ENCODE data around the gene WASHC3.
"Not testable (repeated sequence)": the region's sequence is repeated elsewhere in the genome, so short reads cannot be mapped to it uniquely, and the experiment has no call there.

Gene WASHC3, protein sequence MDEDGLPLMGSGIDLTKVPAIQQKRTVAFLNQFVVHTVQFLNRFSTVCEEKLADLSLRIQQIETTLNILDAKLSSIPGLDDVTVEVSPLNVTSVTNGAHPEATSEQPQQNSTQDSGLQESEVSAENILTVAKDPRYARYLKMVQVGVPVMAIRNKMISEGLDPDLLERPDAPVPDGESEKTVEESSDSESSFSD

DNA sequence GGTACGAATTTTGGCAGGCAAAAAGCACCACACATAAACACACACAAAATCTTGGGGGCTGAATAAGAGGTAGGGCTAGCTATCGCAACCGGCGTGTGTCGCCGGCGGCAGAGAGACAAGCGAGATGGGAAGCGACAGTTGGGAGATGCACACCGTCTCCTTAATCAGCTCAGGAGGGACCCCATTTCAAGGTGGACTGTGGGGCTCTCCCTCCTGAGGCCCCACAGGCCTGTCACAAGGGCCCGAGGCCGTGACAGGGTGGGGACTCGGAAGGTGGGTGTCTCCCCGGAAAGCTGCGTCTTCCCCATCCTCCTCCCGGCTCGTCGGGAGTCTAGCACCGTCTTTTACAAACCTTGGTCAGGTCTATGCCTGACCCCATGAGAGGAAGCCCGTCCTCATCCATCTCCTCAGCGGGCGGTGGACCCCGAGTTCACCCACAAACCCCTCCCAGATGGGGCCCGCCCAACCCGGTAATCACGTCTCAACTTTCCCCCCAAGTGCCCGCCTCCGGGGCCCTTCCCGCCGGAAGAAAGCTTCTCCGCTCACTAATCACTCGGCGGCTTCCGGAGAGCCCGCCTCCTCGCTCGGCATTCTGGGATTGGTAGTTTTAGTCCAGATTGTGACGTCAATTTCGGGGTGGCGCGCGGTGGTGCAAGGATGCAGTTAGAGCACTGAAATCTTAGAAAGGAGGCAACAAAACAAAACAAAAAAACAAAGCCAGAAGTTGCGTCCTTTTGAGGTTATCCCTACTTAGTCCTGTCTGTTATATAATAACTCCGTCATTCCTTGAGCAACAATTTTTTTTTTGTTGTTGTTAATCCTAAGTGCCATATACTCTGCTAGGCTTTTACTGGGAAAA lies at the start of gene WASHC3:
Gene WASHC3, minus strand, starts transcription at position 432 of the 859 bp plus-strand sequence. Its CDS starts 29 bp downstream, at position 403.
- peak; percentile 91 for DNase-seq

- DNase-seq: no peak
Measured at GRCh38 chr12:102110782-102111181, 49.0 kb upstream of the WASHC3 start.

- DNase-seq: no peak
Measured at GRCh38 chr12:102107970-102108369, 46.2 kb upstream of the WASHC3 start.

- no peak for DNase-seq
Measured at GRCh38 chr12:102106905-102107304, 45.1 kb upstream of the WASHC3 start.

DNA sequence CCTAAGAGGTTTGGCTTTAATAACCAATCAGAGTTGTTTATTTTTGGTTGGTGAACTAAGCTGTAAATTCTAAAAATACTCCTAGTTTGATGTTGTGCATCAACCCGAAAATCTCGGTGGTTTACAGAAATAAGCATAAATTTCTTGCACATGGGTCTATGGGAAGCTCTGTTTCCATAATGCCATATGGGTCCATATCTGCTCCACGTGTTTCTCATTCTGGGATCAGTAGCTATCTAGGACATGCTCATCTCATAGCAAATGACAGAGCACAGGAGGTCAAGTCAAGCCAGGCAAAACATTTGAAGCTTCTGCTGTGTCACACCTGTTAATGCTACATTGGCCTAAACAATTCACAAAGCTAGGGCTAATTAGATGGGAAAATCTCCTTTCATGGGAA lies 35.1 kb upstream of the WASHC3 start:
- DNase-seq: no peak

GRCh38 chr12:102095677-102096263 lies 34.0 kb upstream of the WASHC3 start:
- peak; percentile 36 for DNase-seq

DNA sequence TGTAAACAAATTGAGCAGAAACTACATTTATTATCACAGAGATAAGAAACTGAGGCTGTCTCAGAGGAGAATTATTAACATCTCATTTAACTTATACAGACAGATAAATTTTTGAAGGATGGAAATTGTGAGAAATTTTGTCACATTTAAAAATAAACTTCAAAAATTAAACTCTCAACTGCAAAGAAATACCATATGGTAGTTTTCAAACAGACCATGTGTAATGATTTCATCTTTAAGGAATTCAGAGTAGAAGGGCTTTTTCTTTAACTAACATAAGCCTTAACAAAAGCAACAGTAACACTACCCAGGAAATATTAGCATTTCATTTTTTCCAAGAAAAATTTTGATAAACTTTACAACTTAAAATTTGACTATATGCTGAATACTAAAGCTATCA lies 31.5 kb upstream of the WASHC3 start:
- no peak for DNase-seq

- DNase-seq: not testable (repeated sequence)
Measured at GRCh38 chr12:102089228-102089835, 27.5 kb upstream of the WASHC3 start.

GRCh38 chr12:102080842-102081241 lies 19.1 kb upstream of the WASHC3 start:
- no peak for DNase-seq

DNA sequence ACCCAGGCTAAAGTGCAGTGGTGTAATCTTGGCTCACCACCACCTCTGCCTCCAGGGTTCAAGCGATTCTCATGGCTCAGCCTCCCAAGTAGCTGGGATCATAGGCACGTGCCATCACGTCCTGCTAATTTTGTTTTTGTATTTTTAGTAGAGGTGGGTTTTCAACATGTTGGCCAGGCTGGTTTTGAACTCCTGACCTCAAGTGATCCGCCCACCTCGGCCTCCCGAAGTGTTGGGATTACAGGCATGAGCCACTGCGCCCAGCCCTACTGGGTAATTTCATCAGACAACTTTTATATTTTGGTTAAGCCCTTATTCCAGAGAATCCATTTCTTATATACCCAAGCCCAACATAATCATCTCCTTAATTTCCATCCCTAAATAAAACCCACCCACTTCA lies 10.3 kb upstream of the WASHC3 start:
- not testable (repeated sequence) for DNase-seq

- DNase-seq: no peak
Measured at GRCh38 chr12:102069707-102070106, 7.9 kb upstream of the WASHC3 start.

DNA sequence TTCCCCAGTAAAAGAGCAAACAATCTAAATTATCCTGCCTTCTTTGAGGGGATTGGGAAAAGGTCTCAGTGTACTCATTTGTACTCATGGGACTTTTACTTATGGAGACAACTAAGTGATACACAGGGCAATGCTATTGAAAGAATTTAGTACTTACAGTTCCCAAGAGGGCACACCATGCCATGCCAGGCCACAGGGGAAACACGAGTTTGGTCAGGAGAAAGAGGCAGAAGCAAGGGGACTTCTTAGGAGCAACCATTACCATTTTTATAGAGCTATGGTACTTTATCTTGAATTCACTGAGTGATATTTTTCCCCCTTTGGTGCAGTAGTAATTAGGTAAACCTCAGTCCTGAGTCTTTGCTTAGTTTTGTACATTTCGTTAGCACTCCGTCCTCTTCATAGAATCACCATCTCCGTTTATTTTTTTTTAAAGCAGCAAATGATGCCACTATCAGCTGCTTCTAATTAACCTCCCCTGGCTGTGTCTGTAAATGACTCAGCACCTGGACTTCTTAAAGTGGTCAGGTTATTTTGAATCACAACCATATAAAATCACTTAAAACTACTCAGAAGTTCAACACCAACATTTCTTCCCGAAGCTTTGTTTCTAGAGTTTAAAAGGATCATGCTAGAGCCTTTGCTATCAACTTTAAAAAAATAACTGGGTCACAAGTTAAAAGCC lies 5.9 kb upstream of the WASHC3 start:
- DNase-seq: no peak

- DNase-seq: no peak
Measured at GRCh38 chr12:102064476-102064875, 2.7 kb upstream of the WASHC3 start.

DNA sequence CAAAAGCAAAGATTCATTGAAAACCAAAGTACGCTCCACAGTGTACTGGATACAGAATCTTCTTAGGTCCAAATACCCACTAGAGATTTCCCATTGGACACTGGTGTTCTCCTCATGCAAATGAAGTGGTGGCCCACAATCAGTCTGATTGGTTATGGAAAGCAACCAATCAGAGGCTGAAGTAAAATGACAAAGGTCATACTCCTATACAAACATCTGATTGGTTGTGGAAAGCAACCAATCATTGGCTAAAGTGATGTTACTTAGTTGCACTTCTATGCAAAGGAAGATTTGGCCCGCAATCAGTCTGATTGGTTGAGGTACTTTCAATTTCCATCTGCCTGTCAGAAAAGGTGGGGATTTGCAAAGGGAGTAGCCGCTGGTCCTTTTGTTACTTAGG lies 1.3 kb upstream of the WASHC3 start:
- DNase-seq: peak; percentile 1

DNA sequence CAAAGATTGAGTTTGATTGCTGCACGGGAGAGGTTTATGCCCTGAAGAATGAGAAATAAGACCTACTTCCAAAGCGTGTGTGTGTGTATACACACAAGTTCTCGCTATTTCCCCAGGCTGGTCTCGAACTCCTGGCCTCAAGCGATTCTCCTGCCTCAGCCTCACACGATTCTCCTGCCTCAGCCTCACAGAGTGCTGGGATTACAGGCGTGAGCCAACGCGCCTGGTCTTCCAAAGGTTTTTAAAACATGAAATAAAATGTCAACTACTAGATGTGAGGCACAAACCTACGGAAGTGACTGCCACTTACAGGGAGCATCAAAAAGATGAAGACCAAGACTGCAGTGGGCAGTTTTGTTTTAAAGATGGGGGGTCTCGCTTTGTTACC lies 622 bp upstream of the WASHC3 start:
- DNase-seq: no peak

GRCh38 chr12:102061096-102061559 lies 663 bp downstream of the WASHC3 start:
- DNase-seq: no peak

DNA sequence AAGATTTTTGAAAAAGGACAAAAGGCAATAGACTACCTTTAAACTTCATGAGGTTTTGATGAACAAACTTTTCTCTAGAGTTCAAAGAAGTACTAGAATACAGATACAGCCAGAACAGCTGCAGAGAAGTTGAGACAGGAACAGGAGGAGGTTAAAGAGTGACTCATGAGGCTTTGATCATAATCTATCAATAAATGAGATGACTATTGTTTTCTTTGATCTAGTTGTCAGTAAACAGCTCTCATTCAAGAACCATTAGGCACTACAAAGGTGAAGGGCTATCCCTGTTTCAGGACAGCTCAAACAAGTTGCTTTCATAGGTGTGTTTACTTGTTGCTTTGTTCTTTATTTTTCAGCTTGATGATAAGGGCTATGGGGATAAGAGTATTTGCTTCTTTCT lies 2.4 kb downstream of the WASHC3 start:
- DNase-seq: no peak

DNA sequence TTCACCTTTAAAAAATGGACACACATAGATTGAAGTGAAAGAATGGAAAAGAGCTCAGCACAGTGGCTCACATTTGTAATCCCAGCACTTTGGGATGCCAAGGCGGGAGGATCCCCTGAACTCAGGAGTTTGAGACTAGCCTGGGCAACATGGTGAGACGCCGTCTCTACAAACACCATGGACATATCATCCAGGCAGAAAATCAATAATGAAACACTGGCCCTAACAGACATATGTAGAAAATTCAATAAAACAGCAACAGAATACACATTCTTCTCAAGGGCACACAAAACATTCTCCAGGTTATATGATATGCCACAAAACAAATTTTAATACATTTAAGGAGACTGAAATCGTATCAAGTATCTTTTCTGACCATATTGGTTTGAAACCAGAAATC lies 7.4 kb downstream of the WASHC3 start:
- DNase-seq: no peak

- DNase-seq: no peak
Measured at GRCh38 chr12:102053062-102053349, 8.8 kb downstream of the WASHC3 start.

DNA sequence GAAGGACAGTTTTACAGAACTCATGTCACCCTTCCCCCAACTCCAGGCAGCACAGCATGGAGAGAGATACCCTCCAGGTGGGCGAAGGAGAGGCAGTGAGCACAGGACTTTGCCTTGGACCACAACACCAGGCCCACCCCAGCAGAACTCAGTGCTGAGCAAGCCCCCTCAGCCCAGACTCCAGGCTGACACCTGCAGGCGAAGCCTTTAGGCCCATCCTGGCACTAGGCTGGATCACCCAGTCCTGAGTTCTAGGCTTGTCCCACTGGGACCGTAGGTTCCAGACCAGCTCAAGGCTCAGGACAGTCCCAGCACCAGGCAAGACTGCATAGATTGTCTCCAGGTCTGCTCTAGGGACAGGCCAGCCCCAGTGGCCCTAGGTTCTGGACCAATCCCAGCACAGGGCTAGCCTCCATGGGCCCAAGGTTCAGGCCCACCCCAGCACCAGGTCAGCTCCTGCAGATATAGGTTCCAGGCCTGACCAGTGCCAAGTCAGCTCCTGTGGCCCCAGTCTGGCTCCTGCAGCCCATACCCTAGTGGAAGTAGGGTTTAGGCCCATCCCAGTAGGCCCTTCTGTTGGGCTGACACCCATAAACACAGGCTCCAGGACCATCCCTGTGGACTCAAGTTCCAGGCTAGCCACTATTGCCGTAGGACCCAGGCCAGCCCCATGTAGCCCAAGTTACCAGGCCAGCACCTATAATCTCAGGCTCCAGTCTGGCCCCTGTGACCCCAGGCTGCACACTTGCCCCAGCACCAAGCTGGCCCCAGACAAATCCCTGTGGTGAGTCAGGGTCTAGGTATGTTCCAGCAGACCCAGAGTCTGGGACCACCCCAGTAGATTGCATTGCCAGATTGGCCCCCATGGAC lies 9.4 kb downstream of the WASHC3 start:
- no peak for DNase-seq

GRCh38 chr12:102051431-102051965 lies 10.3 kb downstream of the WASHC3 start:
- no peak for DNase-seq
